Measurements from ENCODE around the gene TMEM184B. TPM values are rescaled to one million over a fixed set of nuclear protein-coding genes. Genes with fewer than 3 reads are reported as not detected.

Gene TMEM184B
- total and polyA plus RNA-seq, 10 of the 15 experiments (the other 5 are each of a cell fraction or from before 2014, with no cell fraction given): 0.56 to 22.4 (median 7.9) TPM

GRCh38 chr22:38191731-38192474 lies 80.9 kb downstream of the TMEM184B start (continued):
- TF ChIP-seq ZBED1 (IDR thresholded peaks at IDR 0.05; ENCODE audit: borderline replicate concordance) (no peak), ZBTB4 (CRISPR knock-in tag; IDR thresholded peaks at IDR 0.05) (no peak)

- ChIA-PET RAD21 (ENCODE audit: unreplicated experiment) (no interaction called here), POLR2A (interaction anchor here (2.9 kb wide), 1 partner anchor 9 kb away, joined by 13 read pairs; the partner anchor contains the start of gene PLA2G6), CTCF (no interaction called here), SMC1A (ENCODE audit: uncharacterized antibody, unreplicated experiment) (interaction anchor here (0.7 kb wide), 1 partner anchor 516 kb away, joined by 3 read pairs; no protein-coding TSS in a partner anchor)
- H3K4me1 ChIP-seq (ENCODE audit: control insufficient read depth, insufficient read depth, low read length): peaks cover 8% of the 10 kb centered on the region
- H3K9me3 ChIP-seq (replicated peaks; ENCODE audit: control insufficient read depth, insufficient read depth, low read length): no peaks in the 10 kb centered on the region
- H3K9ac ChIP-seq (ENCODE audit: control insufficient read depth, insufficient read depth, low read length): no peak overlapping the region
- no peak for TF ChIP-seq ELK1 (IDR thresholded peaks at IDR 0.05; ENCODE audit: low read depth, low read length)
- TF ChIP-seq EGR1 (IDR thresholded peaks at IDR 0.05; ENCODE audit: borderline replicate concordance in 1 of 2, low read depth in 2 of 2, low read length in 2 of 2): no peak
- no peak for TF ChIP-seq KAT2A (conservative IDR thresholded peaks at IDR 0.05; ENCODE audit: control insufficient read depth, low read depth, low read length)
- no peaks in the 10 kb centered on the region for H3K36me3 ChIP-seq (ENCODE audit: control insufficient read depth in 2 of 2, insufficient read depth in 2 of 2, low read length in 1 of 2)
- no peak overlapping the region for H3K27ac ChIP-seq (ENCODE audit: control insufficient read depth, insufficient read depth)
- BruUV-seq (replicated peaks): no TSS peak
- intact Hi-C loops (cut with micrococcal nuclease; ENCODE audit: unreplicated experiment): no loop called here
- H3K4me2 ChIP-seq (ENCODE audit: control insufficient read depth, insufficient read depth): no peak overlapping the region
- in situ Hi-C loops (cut with MboI): no loop called here
- FAIRE-seq (no peak), DNase-seq (ENCODE audit: low read depth, low spot score) (no peak), ATAC-seq (no peak)
- H2AFZ ChIP-seq (ENCODE audit: control insufficient read depth, low read depth, low read length): no peak overlapping the region
- H3K79me2 ChIP-seq (ENCODE audit: control insufficient read depth, insufficient read depth, low read length): no peaks in the 10 kb centered on the region
- 89% methylated on average over 14 of the region's 14 CpGs for WGBS (ENCODE audit: insufficient coverage, insufficient replicate concordance, low lambda C conversion rate, missing lambda C conversion rate)
- H3K4me3 ChIP-seq: no peak overlapping the region
- no peaks in the 10 kb centered on the region for H4K20me1 ChIP-seq (ENCODE audit: control insufficient read depth, insufficient read depth)
- H3K27me3 ChIP-seq (replicated peaks in 1 of 2; ENCODE audit: control insufficient read depth in 2 of 2, insufficient read depth in 2 of 2, low read length in 1 of 2): no peaks in the 10 kb centered on the region
These were observed 81.8 kb downstream of the TMEM184B start for GRCh38 chr22:38191055-38191454.

Measured in GM12878 (cell line).